Measurements from ENCODE around the gene BMP2K. TPM values are rescaled to one million over a fixed set of nuclear protein-coding genes. Genes with fewer than 3 reads are reported as not detected.

Gene BMP2K
- total RNA-seq, 1 donor from 2014 or later, result 33.3 TPM

GRCh38 chr4:78899302-78899701, 123.2 kb downstream of the BMP2K start:
- DNase-seq (ENCODE audit: low read depth), result no peak
- Histone ChIP-seq H3K9me3 (ENCODE audit: insufficient read depth, low read depth, low read length) (no peaks in the 10 kb centered on the region), H3K9ac (ENCODE audit: low read length) (no peak overlapping the region), H3K27me3 (ENCODE audit: insufficient read depth, low read length) (no peaks in the 10 kb centered on the region), H3K79me2 (ENCODE audit: insufficient read depth, low read length) (no peaks in the 10 kb centered on the region), H3K4me3 (ENCODE audit: insufficient read depth, low read depth, low read length) (no peak overlapping the region), H3K36me3 (ENCODE audit: insufficient read depth, low read length) (no peaks in the 10 kb centered on the region), H4K20me1 (ENCODE audit: insufficient read depth, low read length) (no peaks in the 10 kb centered on the region), H3K4me1 (ENCODE audit: insufficient read depth, low read length) (no peaks in the 10 kb centered on the region), H3K4me2 (ENCODE audit: low read length) (no peak overlapping the region), H2AFZ (ENCODE audit: low read depth, low read length) (no peak overlapping the region), H3K27ac (ENCODE audit: low read depth, low read length) (no peak overlapping the region)
- no peak overlapping the region for H3K27ac Mint-ChIP-seq (ENCODE audit: unreplicated experiment)
- H3K9me3 Mint-ChIP-seq (ENCODE audit: unreplicated experiment), result no peaks in the 10 kb centered on the region
- FAIRE-seq, result no peak
- no peaks in the 10 kb centered on the region for H3K4me1 Mint-ChIP-seq (ENCODE audit: low read depth, unreplicated experiment)
- H3K4me3 Mint-ChIP-seq (ENCODE audit: unreplicated experiment), result no peak overlapping the region
- no peaks in the 10 kb centered on the region for H3K27me3 Mint-ChIP-seq (ENCODE audit: low read depth, unreplicated experiment)
- H3K36me3 Mint-ChIP-seq (ENCODE audit: low read depth, unreplicated experiment), result peaks cover 6% of the 10 kb centered on the region
- no peak for TF ChIP-seq EZH2 (IDR thresholded peaks at IDR 0.05; ENCODE audit: insufficient read depth, low read length)
- TF ChIP-seq CTCF (IDR thresholded peaks at IDR 0.05; ENCODE audit: insufficient read depth, low read depth, low read length), result no peak

GRCh38 chr4:78901882-78902281, 125.7 kb downstream of the BMP2K start:
- FAIRE-seq (no peak), DNase-seq (ENCODE audit: low read depth) (no peak)
- Histone ChIP-seq H3K27ac (ENCODE audit: low read depth, low read length) (no peak overlapping the region), H3K4me1 (ENCODE audit: insufficient read depth, low read length) (no peaks in the 10 kb centered on the region), H4K20me1 (ENCODE audit: insufficient read depth, low read length) (no peaks in the 10 kb centered on the region), H3K4me2 (ENCODE audit: low read length) (no peak overlapping the region), H3K27me3 (ENCODE audit: insufficient read depth, low read length) (no peaks in the 10 kb centered on the region), H3K9me3 (ENCODE audit: insufficient read depth, low read depth, low read length) (no peaks in the 10 kb centered on the region), H2AFZ (ENCODE audit: low read depth, low read length) (no peak overlapping the region), H3K79me2 (ENCODE audit: insufficient read depth, low read length) (no peaks in the 10 kb centered on the region), H3K36me3 (ENCODE audit: insufficient read depth, low read length) (no peaks in the 10 kb centered on the region), H3K9ac (ENCODE audit: low read length) (no peak overlapping the region), H3K4me3 (ENCODE audit: insufficient read depth, low read depth, low read length) (no peak overlapping the region)
- Mint-ChIP-seq H3K27ac (ENCODE audit: unreplicated experiment) (no peak overlapping the region), H3K9me3 (ENCODE audit: unreplicated experiment) (no peaks in the 10 kb centered on the region), H3K27me3 (ENCODE audit: low read depth, unreplicated experiment) (no peaks in the 10 kb centered on the region), H3K4me3 (ENCODE audit: unreplicated experiment) (no peak overlapping the region), H3K36me3 (ENCODE audit: low read depth, unreplicated experiment) (peaks cover 3% of the 10 kb centered on the region), H3K4me1 (ENCODE audit: low read depth, unreplicated experiment) (no peaks in the 10 kb centered on the region)
- TF ChIP-seq CTCF (IDR thresholded peaks at IDR 0.05; ENCODE audit: insufficient read depth, low read depth, low read length), result no peak

GRCh38 chr4:78902298-78902697, 126.1 kb downstream of the BMP2K start:
- no peaks in the 10 kb centered on the region for H3K4me1 Mint-ChIP-seq (ENCODE audit: low read depth, unreplicated experiment)
- Histone ChIP-seq H3K27ac (ENCODE audit: low read depth, low read length) (no peak overlapping the region), H3K9me3 (ENCODE audit: insufficient read depth, low read depth, low read length) (no peaks in the 10 kb centered on the region), H3K36me3 (ENCODE audit: insufficient read depth, low read length) (no peaks in the 10 kb centered on the region), H3K9ac (ENCODE audit: low read length) (no peak overlapping the region), H3K4me1 (ENCODE audit: insufficient read depth, low read length) (no peaks in the 10 kb centered on the region), H3K79me2 (ENCODE audit: insufficient read depth, low read length) (no peaks in the 10 kb centered on the region), H3K4me3 (ENCODE audit: insufficient read depth, low read depth, low read length) (no peak overlapping the region), H4K20me1 (ENCODE audit: insufficient read depth, low read length) (no peaks in the 10 kb centered on the region), H2AFZ (ENCODE audit: low read depth, low read length) (no peak overlapping the region), H3K4me2 (ENCODE audit: low read length) (no peak overlapping the region), H3K27me3 (ENCODE audit: insufficient read depth, low read length) (no peaks in the 10 kb centered on the region)
- TF ChIP-seq CTCF (IDR thresholded peaks at IDR 0.05; ENCODE audit: insufficient read depth, low read depth, low read length), result no peak
- no peak for TF ChIP-seq EZH2 (IDR thresholded peaks at IDR 0.05; ENCODE audit: insufficient read depth, low read length)
- H3K4me3 Mint-ChIP-seq (ENCODE audit: unreplicated experiment), result no peak overlapping the region
- FAIRE-seq, result no peak
- no peak for DNase-seq (ENCODE audit: low read depth)
- H3K27ac Mint-ChIP-seq (ENCODE audit: unreplicated experiment), result no peak overlapping the region
- no peaks in the 10 kb centered on the region for H3K27me3 Mint-ChIP-seq (ENCODE audit: low read depth, unreplicated experiment)
- no peaks in the 10 kb centered on the region for H3K9me3 Mint-ChIP-seq (ENCODE audit: unreplicated experiment)
- peaks cover 3% of the 10 kb centered on the region for H3K36me3 Mint-ChIP-seq (ENCODE audit: low read depth, unreplicated experiment)
